NCI-H345 (cell line): Measurements from ENCODE around the gene NAA38.
"Not testable (repeated sequence)": the region's sequence is repeated elsewhere in the genome, so short reads cannot be mapped to it uniquely, and the experiment has no call there.

ENCODE experiments used
- DNase-seq: peaks from one replicate; lab custom pipeline; 2025; lab: John Stamatoyannopoulos, UW

Gene NAA38

DNA sequence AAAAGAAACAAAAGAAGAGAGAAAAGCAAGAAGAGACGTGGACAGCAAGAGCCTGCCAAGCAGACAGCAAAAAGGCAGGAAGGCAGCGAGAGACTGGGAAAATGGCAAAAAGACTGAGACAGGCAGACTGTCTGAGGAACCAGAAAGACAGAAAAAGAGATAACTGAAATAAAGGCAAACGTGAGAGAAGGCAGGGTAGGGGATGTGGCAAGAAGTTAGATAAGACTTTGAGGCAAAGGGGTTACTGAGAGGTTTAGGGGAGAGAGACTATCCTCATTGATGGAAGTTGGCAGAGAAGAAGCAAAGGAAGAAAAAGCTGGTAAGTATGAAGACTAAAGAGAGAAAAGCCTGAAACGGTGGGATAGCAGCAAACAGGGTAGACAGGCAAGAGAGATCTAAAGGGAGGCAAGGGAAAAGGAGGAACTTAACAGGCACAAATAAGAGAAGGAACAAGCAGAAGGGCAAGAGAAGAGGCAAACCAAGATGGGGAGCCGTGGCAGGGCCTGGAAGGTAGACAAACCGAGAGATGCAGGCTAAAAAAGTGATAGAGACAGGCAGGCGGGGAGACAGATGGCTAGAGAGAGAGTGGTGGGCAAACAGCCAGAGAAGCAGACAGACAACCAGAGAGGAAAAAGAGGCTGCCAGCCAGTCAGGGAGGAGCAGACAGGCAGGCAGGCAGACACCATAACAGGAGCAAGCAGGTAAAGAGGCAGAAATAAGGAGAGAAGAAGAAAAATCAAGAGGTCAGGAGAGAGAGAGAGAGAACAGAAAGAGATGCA, 24.1 kb upstream of the NAA38 start:
- peak; percentile 17 for DNase-seq

DNA sequence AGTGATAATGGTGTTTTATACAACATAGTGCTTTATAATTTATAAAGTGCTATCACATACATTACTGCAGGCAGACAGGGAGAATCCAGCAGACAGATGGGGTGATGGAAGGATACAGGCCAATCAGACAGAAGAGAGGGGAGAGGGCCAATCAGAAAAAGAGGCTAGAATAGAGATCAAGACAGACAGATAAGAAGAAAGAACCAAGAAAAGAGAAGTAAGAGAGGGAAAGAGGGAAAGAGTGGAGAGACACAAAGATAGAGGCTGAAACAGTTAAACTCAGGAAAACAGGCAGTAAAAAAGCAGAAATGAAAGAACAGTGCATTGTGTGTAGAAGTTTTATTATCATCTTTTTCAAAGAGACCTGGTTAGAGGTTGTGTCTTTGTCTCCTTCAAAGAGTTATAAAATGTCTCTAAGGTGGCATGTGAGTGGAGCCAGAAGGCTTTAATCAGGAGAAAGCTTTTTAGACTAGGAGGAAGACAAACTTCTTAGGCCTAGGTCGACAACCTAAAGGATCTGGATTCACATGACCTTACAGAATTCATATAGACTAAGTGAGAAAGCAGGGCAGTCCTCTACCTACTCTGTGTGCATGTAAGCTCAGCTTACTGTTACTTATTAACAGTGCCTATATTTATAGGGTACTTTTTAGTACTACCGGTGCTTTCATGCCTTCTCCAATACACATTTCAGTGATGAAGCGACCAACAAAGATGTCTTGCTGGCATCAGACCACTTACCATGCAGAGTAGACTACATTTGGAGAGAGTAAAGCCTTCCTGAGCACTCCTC, 22.9 kb upstream of the NAA38 start:
- DNase-seq = no peak

GRCh38 chr17:7878234-7878633, 20.9 kb upstream of the NAA38 start:
- no peak for DNase-seq

DNA sequence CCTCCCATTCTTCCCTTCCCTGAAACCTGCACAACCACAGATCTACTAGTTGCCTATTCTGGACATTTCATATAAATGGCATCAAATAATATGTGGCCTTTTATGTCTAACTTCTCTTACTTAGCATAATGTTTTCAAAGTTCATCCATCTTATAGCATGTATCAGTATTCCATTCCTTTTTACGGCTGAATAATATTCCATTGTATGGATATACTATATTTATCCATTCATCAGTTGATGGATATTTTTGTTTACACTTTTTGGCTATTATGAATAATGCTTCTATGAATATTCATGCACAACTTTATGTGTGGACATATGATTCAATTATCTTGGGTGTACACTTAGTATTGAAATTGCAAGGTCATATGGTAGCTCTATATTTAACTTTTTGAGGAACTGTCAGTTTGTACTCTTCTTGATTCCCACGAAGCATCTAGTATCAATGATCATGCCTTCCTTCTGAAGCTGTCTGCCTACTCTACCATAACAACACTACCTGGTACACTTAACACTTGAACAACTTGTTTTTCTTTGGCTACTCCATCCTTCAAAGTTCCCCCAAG, 18.5 kb upstream of the NAA38 start:
- no peak for DNase-seq

DNA sequence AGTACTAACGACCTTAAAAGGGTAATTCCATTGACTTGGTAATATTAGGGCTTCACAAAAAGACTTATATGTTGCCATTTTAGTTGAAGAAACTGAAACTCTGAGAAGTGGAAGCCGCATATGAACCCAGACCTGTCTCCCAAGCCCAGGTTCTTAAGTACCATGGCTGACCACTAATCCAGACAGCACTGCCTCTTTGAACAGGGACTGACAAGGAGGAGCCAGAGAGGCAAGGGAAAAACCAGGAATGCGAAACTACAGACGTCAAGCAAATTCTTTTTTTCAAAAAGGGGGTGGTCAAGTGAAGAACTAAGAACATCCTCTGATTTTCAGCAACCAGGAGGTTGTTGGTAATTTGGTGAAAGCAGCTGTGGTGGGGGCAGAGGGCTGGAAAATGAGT, 15.7 kb upstream of the NAA38 start:
- DNase-seq = no peak

DNA sequence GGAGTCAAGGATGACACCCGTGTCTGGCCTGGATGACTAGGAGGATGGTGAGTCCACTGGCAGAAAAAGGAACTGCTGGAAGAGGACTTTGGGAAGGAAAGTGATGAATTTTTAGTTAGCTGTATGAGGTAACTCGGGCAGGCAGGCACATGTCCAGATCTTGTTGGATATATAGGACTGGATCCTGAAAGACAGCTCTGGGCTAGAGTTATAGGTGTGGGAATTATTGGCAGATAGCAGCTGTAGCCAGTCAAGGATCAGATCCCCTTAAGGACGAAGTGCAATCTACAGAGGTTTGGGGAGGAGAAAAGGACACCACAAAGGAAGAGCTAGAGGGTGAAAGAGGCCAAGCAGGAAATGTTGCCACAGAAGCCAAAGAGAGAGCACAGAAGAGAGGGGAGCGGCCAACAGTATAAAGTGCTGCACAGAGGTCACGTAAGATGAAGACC, 10.5 kb upstream of the NAA38 start:
- no peak for DNase-seq

- DNase-seq = no peak
Measured at GRCh38 chr17:7864995-7865650, 7.8 kb upstream of the NAA38 start.

GRCh38 chr17:7864384-7864783, 7.0 kb upstream of the NAA38 start:
- DNase-seq = not testable (repeated sequence)

GRCh38 chr17:7862692-7863437, 5.5 kb upstream of the NAA38 start:
- peak; percentile 53 for DNase-seq

DNA sequence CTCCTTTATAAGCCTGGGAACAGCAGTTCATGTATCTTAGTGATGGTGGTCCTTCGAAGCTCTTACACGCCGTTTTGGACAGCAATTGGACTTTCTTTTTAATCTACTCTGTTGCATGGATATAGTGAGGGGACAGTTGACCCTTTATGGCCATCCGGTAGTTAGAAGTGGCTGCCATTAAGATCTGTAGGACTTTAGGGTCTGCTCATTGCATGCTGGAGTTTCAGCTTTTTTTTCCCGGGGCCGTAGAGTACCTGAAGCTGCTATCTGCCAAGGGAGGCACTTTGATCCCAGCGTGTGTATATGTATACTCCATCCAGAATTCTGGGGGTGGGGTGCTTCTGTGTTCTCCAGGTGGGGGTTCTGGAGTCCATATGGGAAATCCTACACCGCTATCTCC, 1.7 kb upstream of the NAA38 start:
- no peak for DNase-seq

DNA sequence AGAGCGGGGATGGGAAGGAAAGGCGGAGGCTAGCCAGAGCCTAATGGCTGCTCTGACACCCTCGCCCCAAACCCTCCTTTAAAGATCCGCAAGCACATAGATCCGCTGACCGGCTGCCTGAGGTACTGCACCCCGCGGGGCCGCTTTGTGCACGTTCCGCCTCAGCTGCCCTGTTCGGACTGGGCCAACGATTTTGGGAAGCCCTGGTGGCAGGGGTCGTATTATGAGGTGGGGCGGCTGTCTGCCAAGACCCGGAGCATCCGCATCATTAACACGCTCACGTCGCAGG, 1.1 kb upstream of the NAA38 start:
- peak; percentile 11 for DNase-seq

DNA sequence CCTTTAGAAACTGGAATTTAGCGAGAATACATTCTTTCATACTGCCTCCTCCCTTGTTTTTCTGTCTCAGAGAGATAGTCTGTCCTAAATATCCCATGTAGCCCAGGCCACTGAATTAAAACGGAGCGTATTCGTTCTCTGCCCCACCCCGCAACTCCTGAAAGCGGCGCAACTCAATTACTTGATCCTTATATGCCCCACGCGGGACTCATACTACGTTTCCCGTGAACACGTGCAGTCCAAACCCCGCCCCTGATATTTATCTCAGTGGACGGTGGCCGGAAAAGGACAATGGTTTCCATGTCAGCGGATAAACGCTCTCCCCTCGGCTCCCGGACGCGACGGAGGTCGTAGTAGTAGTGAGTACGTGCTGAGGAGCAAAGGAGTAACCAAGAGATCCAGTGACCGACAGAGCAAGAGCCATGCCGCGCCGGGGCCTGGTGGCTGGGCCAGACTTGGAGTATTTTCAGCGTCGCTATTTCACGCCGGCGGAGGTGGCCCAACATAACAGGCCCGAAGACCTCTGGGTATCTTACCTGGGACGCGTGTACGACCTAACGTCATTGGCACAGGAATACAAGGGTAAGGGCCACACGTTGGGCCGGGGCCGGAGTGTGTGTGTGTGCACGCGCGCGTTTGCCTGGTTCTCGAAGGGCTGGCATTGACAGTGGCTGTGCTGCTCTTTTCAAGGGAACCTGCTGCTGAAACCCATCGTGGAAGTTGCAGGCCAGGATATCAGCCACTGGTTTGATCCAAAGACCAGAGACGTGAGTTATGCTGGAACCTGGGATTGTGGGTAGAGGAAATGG, 558 bp upstream of the NAA38 start, which contains the start of gene CYB5D1:
Gene CYB5D1, plus strand, starts transcription at position 291 of the 809 bp plus-strand sequence. Its CDS starts 132 bp downstream, at position 423.
- peak; percentile 89 for DNase-seq

- no peak for DNase-seq
Measured at GRCh38 chr17:7856011-7856810, 1.1 kb downstream of the NAA38 start.

DNA sequence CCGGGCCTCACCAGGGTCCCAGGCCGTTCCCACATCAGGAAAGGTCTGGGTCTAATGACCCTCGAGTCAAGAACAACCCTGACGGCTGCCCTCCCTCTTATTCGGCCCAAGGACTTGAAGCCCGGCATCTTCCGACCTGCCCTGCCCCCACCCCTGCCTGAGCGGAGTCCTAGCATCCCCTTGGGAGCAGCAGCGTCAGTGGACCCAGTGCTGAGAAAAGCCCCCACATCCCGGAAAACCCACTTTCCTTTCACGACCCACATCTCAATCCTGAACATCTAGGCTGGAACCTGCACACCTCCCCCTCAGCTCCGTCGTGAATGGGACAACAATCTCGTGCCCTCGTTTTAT, 1.7 kb downstream of the NAA38 start:
- DNase-seq = no peak

- no peak for DNase-seq
Measured at GRCh38 chr17:7854851-7855659, 2.3 kb downstream of the NAA38 start, which contains the start of gene TMEM88. TMEM88 (plus strand) TSS chr17:7855066; CDS start chr17:7855075, 9 bp downstream.

DNA sequence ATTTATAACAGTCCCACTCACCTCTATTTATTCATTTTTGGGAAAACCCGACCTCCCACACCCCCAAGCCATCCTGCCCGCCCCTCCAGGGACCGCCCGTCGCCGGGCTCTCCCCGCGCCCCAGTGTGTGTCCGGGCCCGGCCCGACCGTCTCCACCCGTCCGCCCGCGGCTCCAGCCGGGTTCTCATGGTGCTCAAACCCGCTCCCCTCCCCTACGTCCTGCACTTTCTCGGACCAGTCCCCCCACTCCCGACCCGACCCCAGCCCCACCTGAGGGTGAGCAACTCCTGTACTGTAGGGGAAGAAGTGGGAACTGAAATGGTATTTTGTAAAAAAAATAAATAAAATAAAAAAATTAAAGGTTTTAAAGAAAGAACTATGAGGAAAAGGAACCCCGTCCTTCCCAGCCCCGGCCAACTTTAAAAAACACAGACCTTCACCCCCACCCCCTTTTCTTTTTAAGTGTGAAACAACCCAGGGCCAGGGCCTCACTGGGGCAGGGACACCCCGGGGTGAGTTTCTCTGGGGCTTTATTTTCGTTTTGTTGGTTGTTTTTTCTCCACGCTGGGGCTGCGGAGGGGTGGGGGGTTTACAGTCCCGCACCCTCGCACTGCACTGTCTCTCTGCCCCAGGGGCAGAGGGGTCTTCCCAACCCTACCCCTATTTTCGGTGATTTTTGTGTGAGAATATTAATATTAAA, 3.1 kb downstream of the NAA38 start:
- no peak for DNase-seq

- no peak for DNase-seq
Measured at GRCh38 chr17:7853691-7854038, 3.7 kb downstream of the NAA38 start.

DNA sequence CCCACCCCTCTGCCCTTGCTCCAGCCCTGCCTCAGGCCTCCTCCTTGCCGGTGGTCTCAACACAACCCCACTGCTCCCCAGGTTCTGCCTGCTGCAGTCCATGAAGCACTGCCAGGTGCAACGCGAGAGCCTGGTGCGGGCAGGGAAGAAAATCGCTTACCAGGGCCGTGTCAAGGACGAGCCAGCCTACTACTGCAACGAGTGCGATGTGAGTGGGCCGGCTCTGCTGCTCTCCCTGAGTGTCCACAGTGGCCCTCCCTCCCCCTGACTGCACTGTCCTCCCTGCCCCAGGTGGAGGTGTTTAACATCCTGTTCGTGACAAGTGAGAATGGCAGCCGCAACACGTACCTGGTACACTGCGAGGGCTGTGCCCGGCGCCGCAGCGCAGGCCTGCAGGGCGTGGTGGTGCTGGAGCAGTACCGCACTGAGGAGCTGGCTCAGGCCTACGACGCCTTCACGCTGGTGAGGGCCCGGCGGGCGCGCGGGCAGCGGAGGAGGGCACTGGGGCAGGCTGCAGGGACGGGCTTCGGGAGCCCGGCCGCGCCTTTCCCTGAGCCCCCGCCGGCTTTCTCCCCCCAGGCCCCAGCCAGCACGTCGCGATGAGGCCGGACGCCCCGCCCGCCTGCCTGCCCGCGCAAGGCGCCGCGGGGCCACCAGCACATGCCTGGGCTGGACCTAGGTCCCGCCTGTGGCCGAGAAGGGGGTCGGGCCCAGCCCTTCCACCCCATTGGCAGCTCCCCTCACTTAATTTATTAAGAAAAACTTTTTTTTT, 4.3 kb downstream of the NAA38 start:
- DNase-seq = no peak
